ENCODE data around the gene SORBS2. TPM values are rescaled to one million over a fixed set of nuclear protein-coding genes. Genes with fewer than 3 reads are reported as not detected.

Gene SORBS2
- total RNA-seq, 4 donors from 2014 or later, result 21.5 to 118 (median 29.5) TPM

- H3K36me3 ChIP-seq, result no peaks in the 10 kb centered on the region
- H3K27me3 ChIP-seq, result no peaks in the 10 kb centered on the region
- H3K4me1 ChIP-seq, result no peaks in the 10 kb centered on the region
- no peak for DNase-seq
- TF ChIP-seq CTCF (IDR thresholded peaks at IDR 0.05) (no peak), POLR2A (IDR thresholded peaks at IDR 0.05) (no peak)
- no peaks in the 10 kb centered on the region for H3K9me3 ChIP-seq
- intact Hi-C loops (cut with DNase I; ENCODE audit: low total_unique reads), result no loop called here
- no peak overlapping the region for H3K4me3 ChIP-seq
- no peak overlapping the region for H3K27ac ChIP-seq
These were observed 10.5 kb downstream of the SORBS2 start for GRCh38 chr4:185801471-185801870.

- no peaks in the 10 kb centered on the region for H3K4me1 ChIP-seq
- no peak for DNase-seq
These were observed 11.6 kb downstream of the SORBS2 start for GRCh38 chr4:185800266-185800945.

GRCh38 chr4:185799442-185799841, 12.6 kb downstream of the SORBS2 start:
- intact Hi-C loops (cut with DNase I; ENCODE audit: low total_unique reads), result no loop called here
- Histone ChIP-seq H3K27me3 (no peaks in the 10 kb centered on the region), H3K4me3 (no peak overlapping the region), H3K9me3 (no peaks in the 10 kb centered on the region), H3K27ac (no peak overlapping the region), H3K4me1 (no peaks in the 10 kb centered on the region), H3K36me3 (no peaks in the 10 kb centered on the region)
- TF ChIP-seq CTCF (IDR thresholded peaks at IDR 0.05), result no peak
- no peak for TF ChIP-seq POLR2A (IDR thresholded peaks at IDR 0.05)
- DNase-seq, result no peak

More at GRCh38 chr4:185800266-185800945, 11.6 kb downstream of the SORBS2 start:
- intact Hi-C loops (cut with DNase I; ENCODE audit: low total_unique reads), result no loop called here
- Histone ChIP-seq H3K4me3 (no peak overlapping the region), H3K27ac (no peak overlapping the region), H3K36me3 (no peaks in the 10 kb centered on the region), H3K9me3 (no peaks in the 10 kb centered on the region), H3K27me3 (no peaks in the 10 kb centered on the region)
- TF ChIP-seq POLR2A (IDR thresholded peaks at IDR 0.05) (no peak), CTCF (IDR thresholded peaks at IDR 0.05) (no peak)

- no peaks in the 10 kb centered on the region for H3K4me1 ChIP-seq
- intact Hi-C loops (cut with DNase I; ENCODE audit: low total_unique reads), result no loop called here
- H3K9me3 ChIP-seq, result no peaks in the 10 kb centered on the region
- no peak for DNase-seq
- no peak overlapping the region for H3K4me3 ChIP-seq
- no peaks in the 10 kb centered on the region for H3K27me3 ChIP-seq
- TF ChIP-seq POLR2A (IDR thresholded peaks at IDR 0.05), result no peak
- no peak for TF ChIP-seq CTCF (IDR thresholded peaks at IDR 0.05)
- no peaks in the 10 kb centered on the region for H3K36me3 ChIP-seq
- H3K27ac ChIP-seq, result no peak overlapping the region
These were observed 14.2 kb downstream of the SORBS2 start for GRCh38 chr4:185797596-185798338.

- no peaks in the 10 kb centered on the region for H3K4me1 ChIP-seq
These were observed 15.0 kb downstream of the SORBS2 start for GRCh38 chr4:185797018-185797417.

More at GRCh38 chr4:185797018-185797417, 15.0 kb downstream of the SORBS2 start:
- DNase-seq, result no peak
- intact Hi-C loops (cut with DNase I; ENCODE audit: low total_unique reads), result no loop called here
- no peak overlapping the region for H3K4me3 ChIP-seq
- no peaks in the 10 kb centered on the region for H3K9me3 ChIP-seq
- TF ChIP-seq POLR2A (IDR thresholded peaks at IDR 0.05) (no peak), CTCF (IDR thresholded peaks at IDR 0.05) (no peak)
- H3K27ac ChIP-seq, result no peak overlapping the region
- H3K27me3 ChIP-seq, result no peaks in the 10 kb centered on the region
- no peaks in the 10 kb centered on the region for H3K36me3 ChIP-seq

Measured in uterus (tissue), 4 donors.